Coronary artery (tissue), 2 donors: Measurements from ENCODE around the gene C3orf70.

Experiments
- DNase-seq: peaks from one replicate; pipeline ENCODE4 v3.0.0-alpha.2; 2017; ENCODE audit warnings: low spot score
- H3K27ac ChIP-seq, 2 donors: fragments of 200-600 bp; sonication (generic); one replicate each; pipeline ENCODE4 v1.5.1; 2016 to 2019
- H3K4me3 ChIP-seq: fragments of 200-600 bp; sonication (generic); 2 replicates; pipeline ENCODE4 v1.5.1; 2016; ENCODE audit warnings: mild to moderate bottlenecking, moderate library complexity
- TF ChIP-seq, protein P1 (sequence below): fragments of 200-600 bp; sonication (generic); IDR thresholded peaks from one replicate; pipeline ENCODE4 v1.5.1; 2019; ENCODE audit warnings: antibody characterized with exemption

The C3orf70 gene

DNA sequence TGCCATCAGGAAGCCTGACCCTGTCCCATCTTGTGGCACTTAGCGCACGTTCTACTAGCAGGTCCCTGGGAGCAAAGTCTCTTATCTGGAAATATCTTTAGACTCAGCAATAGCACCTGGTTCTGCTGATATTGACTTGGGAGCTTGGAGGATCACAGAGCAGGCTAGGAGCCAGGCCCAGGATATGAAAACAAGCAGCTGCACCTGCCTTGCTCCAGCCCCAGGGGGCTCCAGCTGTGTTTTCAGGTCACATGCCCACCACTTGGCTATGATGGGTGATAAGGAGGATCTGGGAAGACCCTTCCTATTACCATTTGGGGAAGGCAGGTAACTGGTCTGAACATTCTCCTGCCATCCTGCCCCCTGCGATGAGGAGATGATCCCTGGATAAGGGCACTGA is 87.8 kb downstream of the C3orf70 start:
- H3K4me3 ChIP-seq: no peak overlapping the region
- H3K27ac ChIP-seq: no peak overlapping the region
- TF ChIP-seq, protein P1, sequence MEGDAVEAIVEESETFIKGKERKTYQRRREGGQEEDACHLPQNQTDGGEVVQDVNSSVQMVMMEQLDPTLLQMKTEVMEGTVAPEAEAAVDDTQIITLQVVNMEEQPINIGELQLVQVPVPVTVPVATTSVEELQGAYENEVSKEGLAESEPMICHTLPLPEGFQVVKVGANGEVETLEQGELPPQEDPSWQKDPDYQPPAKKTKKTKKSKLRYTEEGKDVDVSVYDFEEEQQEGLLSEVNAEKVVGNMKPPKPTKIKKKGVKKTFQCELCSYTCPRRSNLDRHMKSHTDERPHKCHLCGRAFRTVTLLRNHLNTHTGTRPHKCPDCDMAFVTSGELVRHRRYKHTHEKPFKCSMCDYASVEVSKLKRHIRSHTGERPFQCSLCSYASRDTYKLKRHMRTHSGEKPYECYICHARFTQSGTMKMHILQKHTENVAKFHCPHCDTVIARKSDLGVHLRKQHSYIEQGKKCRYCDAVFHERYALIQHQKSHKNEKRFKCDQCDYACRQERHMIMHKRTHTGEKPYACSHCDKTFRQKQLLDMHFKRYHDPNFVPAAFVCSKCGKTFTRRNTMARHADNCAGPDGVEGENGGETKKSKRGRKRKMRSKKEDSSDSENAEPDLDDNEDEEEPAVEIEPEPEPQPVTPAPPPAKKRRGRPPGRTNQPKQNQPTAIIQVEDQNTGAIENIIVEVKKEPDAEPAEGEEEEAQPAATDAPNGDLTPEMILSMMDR: no peak
- no peak for DNase-seq

DNA sequence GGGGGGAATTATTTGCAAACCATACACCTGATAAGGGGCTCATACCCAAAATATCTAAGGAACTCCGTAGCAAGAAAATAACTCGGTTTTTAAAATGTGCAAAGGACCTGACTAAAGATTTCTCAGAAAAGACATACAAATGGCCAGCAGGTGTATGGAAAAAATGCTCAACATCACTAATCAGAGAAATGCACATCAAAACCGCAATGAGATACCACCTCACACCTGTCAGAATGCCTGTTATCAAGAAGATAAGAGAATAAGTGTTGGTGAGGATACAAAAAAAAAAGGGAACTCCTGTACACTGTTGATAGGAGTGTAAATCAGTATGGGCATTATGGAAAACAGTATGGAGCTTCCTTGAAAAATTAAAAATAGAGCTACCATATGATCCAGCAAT is 89.4 kb downstream of the C3orf70 start:
- TF ChIP-seq, protein P1: no peak
- no peak for DNase-seq
- no peak overlapping the region for H3K4me3 ChIP-seq
- H3K27ac ChIP-seq: no peak overlapping the region

GRCh38 chr3:185062191-185062590 is 90.7 kb downstream of the C3orf70 start:
- TF ChIP-seq, protein P1: no peak
- Histone ChIP-seq H3K4me3 (no peak overlapping the region), H3K27ac (no peak overlapping the region)
- no peak for DNase-seq

DNA sequence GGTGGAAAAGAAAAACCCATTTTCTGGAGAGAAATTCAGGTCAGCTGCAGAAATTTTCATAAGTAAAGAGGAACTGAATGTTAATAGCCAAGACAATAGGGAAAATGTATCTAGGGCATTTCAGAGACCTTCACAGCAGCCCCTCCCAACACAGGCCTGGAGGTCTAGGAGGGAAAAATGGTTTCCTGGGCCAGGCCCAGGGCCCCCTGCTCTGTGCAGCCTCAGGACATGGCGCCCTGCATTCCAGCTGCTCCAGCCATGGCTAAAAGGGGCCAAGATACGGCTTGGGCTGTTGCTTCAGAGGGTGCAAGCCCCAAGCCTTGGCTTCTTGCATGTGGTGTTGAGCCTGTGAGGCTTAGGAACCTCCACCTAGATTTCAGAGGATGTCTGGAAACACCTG is 92.2 kb downstream of the C3orf70 start:
- Histone ChIP-seq H3K27ac (no peak overlapping the region), H3K4me3 (no peak overlapping the region)
- TF ChIP-seq, protein P1: no peak
- no peak for DNase-seq

DNA sequence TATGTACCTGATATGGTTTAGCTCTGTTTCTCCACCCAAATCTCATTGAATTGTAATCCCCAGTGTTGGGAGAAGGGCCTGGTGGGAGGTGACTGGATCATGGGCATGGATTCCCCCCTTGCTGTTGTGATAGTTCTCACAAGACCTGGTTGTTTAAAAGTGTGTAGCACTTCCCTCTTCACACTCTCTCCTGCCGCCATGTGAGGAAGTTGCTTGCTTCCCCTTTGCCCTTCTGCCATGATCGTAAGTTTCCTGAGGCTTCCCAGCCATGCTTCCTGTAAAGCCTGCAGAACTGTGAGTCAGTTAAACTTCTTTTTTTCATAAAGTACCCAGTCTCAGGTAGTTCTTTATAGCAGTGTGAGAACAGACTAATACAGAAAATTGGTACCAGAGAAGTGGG is 93.1 kb downstream of the C3orf70 start:
- no peak overlapping the region for H3K27ac ChIP-seq
- TF ChIP-seq, protein P1: no peak
- H3K4me3 ChIP-seq: no peak overlapping the region
- no peak for DNase-seq

GRCh38 chr3:185058796-185059195 is 94.1 kb downstream of the C3orf70 start:
- Histone ChIP-seq H3K4me3 (no peak overlapping the region), H3K27ac (no peak overlapping the region)
- TF ChIP-seq, protein P1: no peak
- no peak for DNase-seq

DNA sequence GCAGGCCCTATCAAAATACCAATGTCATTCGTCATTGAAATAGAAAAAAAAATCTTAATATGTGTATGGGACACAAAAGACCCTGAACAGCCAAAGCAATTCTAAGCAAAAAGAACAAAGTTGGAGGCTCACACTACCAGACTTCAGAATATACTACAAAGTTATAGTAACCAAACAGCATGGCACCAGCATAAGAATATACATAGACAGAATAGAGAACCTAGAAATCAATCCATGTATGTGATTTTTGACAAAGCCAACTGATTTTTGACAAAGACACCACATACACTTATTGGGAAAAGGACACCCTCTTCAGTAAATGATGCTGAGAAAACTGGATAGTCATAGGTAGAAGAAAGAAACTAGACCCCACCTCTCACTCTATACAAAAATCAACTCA is 95.0 kb downstream of the C3orf70 start:
- no peak overlapping the region for H3K4me3 ChIP-seq
- no peak overlapping the region for H3K27ac ChIP-seq
- TF ChIP-seq, protein P1: no peak
- no peak for DNase-seq
